Measurements from ENCODE around the gene SELPLG.
"Not testable (repeated sequence)": the region's sequence is repeated elsewhere in the genome, so short reads cannot be mapped to it uniquely, and the experiment has no call there.

Gene SELPLG

DNA sequence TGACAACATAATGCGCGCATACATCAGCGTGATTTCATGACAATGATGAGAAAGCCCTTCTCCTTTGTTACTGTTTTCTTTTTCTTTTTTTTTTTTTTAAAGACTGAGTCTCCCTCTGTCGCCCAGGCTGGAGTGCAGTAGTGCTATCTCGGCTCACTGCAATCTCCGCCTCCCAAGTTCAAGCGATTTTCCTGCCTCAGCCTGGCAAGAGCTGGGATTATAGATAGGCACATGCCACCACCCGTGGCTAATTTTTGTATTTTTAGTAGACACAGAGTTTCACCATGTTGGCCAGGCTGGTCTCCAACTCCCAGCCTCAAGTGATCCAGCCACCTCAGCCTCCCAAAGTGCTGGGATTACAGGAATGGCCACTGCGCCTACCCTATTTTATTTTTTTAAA lies 20.9 kb upstream of the SELPLG start:
- DNase-seq = not testable (repeated sequence)

GRCh38 chr12:108653922-108654321 lies 20.2 kb upstream of the SELPLG start:
- no peak for DNase-seq

DNA sequence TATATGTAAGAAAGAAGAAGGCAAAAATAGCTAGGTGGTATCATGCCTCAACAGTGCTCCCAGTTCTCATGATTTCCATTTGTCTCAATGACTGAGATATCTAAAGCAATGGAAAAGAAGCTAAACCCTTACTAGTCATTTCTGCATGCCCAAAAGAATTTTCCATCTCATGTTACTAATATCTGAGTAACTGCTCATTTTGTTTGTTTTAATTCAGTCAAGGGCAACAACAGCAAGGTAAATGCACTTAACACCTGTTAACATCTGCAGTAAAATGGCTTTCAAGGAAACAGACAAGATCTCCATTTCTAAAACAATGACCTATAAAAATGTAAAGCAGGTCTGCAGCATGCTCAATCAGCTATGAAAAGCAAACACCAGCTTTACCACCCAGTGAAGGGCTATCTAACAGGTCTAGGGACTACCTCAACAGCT lies 19.4 kb upstream of the SELPLG start:
- no peak for DNase-seq

DNA sequence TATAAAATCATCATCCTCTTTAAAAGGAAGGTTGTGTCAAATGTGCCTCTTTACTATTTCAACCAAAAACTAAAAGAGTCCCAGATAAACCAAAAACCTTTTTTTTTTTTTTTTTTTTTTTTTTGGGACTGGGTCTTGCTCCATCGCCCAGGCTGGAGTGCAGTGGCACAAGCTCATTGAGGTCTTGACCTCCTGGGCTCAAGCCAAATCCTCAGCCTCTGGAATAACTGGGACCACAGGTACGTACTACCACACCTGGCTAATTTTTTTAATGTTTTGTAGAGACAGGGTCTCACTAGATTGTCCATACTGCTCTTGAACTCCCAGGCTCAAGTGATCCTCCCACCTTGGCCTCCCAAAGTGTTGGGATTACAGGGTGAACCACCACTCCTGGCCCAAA lies 16.4 kb upstream of the SELPLG start:
- no peak for DNase-seq

DNA sequence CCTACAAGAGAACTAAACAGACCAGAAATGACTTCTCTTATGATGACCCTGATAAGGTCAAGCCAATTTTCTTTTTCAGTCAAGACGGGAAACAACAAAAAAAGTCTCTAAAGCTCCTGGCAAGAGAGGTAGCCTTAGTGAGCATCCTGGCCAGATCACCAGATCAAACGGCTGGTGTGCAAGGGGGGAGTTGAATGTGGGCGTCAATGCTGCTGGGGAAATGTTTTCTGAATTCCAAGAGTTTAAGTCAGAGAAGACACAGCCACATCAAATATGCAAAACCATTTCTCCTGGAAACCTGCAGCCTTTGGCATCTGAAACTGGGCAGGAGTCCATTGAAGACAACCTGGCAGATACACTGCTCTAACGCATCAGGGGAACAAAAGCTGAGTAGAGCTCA lies 16.0 kb upstream of the SELPLG start:
- DNase-seq = no peak

GRCh38 chr12:108649126-108649525 lies 15.4 kb upstream of the SELPLG start:
- no peak for DNase-seq

- DNase-seq = no peak
Measured at GRCh38 chr12:108648371-108648770, 14.7 kb upstream of the SELPLG start.

DNA sequence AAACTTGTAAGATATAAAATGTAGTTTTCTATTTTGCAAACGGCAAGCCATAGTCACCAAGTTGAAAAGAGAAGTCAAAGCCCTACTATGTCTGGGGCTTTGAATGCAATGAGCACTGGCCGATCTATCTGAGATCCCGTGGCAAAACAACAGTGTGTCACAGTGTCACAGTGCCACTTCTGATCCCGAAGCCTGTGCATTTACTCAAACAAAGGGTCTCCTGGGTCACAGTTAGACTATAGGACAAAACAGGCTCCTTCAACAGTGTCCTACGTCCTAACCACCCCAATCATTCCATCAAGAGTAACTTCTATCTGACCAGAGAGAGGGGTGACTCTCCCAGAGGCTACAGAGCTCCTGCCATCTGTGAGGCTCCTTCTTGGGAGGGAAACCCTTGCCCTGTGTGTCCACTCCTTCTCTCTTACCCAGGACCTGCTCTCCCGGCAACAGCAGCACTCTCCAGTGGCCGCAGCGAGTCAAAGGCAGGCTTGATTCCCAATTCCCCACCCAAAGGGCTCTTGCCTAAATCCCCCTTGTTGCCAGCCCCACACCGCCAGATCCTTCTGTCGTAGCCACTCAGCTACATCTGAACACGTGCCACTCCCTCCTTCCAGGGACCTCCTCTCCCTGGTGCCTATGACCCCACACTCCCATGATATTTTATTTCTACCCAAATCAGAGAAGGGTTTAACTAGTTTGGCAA lies 14.0 kb upstream of the SELPLG start:
- no peak for DNase-seq

- no peak for DNase-seq
Measured at GRCh38 chr12:108646600-108647579, 13.2 kb upstream of the SELPLG start.

DNA sequence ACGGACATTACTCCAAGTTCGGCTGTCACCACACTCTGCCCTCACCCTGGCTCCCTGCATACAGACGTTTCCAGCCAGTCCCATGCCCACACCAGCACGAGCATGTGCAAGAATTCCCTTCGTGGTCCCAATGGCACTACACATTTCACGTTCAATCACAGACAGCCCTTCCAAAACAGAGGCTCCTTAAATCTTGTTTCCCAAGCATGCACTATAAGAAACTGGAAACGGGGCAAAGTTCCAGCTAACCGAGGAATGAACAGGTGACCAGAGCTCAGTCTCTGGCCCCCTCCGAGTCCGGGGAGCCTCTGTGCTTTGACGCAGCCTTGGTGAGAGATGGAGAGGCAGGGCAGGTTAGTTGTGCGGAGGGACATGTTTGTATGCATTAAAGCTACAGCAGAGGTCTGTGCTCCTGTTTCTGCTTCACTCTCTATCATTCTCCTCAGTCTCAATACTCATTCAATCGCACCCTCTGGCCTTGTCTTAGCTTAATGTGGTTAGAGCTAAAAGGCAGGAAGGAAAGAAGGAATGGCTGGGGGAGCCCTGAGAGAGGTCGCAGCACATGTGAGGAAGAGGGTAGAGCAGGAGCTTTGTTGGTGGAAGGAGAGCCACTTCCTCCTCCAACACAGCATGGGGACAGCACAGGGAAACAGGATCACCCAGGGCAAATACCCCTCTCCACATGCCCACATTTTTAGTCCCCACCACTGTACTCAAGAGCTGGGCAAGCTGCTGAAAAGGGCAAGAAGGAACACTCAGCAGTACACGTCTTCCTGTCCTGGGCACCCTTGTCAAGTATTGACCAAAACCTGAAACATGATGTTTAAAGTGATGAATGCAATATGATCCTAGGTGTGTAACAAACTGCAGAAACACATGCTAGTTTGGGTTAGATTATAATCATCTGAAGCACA lies 12.2 kb upstream of the SELPLG start:
- no peak for DNase-seq

- no peak for DNase-seq
Measured at GRCh38 chr12:108644811-108645120, 11.1 kb upstream of the SELPLG start.

DNA sequence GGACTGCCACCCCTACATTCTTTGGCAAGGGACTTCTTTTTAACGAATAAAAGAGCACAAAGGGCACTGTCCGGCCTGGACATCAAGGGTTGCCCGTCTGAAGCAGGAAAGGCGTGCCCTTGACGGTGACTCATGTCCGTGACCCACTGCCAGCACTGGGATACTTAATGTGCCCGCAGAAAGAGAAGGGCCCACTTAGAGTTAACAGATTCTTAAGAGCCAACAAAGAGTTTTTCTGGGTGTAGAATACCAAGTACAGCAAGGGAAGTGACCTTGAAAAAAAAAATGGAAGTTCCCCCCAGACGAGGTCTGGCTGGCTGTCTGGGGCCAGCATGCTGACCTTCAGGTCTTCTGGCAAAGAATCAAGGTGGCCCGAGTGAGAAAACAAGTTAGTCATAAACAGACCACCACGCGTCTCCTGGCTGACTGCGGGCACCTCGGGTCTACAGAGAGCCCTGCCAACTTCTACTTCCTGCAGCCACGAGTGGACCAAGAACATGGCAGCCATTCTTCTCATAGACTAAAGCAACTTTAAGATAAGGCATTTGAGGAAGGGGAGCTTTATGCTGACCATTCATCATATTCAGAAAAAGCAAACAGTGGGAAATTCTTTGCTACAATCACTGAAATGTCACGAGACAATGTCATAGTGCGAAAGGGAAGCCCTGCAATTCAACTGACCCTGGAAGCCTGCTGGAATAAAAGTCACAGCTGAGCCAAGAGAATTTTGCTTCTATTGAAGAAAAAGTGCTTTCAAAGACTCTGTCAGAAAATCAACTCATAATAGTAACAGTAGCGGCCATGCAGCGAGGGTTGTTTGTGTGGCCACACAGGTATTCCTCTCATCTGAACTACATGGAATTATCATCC lies 10.5 kb upstream of the SELPLG start:
- DNase-seq = no peak

DNA sequence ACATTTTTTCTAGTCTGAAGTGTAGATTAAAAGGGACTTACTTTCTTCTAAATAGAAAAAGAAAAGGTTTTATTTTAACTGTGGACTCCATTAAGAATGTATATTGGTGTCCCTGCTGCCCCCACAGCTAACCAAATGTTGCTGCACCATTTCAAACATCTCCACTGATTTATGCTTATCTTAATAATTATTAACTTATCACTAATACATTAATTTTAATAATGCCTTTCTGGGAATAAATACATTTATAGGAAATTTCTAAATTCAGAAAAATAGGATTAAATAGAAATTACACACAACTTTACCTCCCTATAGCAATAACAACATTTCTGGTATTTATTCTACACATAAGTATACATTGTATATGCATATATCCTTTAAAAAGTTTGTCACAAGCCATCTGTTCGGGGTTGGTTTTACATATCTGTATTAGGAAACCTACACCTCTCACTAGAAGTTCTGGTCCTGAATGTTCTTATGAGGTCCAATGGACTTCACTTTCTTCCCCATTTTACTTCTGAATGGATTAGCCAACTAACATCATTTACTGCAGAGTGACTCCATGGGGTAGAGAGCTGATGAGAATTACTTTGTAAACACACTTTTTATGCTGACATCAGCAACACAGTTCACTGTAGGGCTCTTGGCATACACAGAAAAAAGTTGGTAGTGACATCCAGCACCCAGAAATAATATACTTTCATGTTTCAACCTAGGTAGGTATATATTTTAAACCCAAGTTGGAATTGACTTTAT lies 9.4 kb upstream of the SELPLG start:
- DNase-seq = no peak

- DNase-seq = no peak
Measured at GRCh38 chr12:108642269-108642870, 8.7 kb upstream of the SELPLG start.

GRCh38 chr12:108641446-108642268 lies 8.0 kb upstream of the SELPLG start:
- DNase-seq = no peak

DNA sequence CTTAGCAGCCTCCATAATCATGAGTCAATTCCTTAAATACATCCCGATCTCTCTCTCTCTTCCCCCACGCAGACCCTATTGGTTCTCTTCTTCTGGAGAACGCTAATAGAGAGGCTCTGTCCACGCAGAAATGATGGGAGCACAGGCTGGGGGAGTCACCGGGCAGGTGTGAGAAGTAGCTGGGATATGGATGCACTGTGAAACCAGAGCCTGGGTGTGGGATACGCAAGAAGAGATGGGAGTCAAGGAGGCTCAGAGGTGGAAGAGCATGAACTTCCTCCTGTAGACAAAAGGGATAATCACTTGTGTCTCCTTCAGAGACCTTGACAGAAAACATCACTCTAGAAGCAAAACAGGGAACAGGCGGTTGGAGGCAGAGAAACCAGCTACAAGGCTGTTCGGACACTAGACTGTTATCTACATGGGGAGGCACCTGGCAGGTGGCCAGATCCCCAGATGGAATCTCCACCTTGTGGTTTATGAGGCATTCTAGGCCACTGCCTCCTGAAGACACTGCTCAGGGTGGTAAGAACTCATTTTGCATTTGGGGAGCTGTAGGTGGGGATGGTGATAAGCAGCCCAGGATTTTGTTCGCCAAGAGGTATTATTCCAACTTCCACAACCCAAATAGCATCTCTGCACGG lies 7.2 kb upstream of the SELPLG start:
- no peak for DNase-seq

- no peak for DNase-seq
Measured at GRCh38 chr12:108638997-108639822, 5.5 kb upstream of the SELPLG start.

- no peak for DNase-seq
Measured at GRCh38 chr12:108638141-108638827, 4.6 kb upstream of the SELPLG start.
